HG02759 (cell line): ENCODE results near the gene ETV5.
"Not testable (repeated sequence)": the region's sequence is repeated elsewhere in the genome, so short reads cannot be mapped to it uniquely, and the experiment has no call there.

Experiments
- ATAC-seq: cut with Tn5 transposase; IDR thresholded peaks from one replicate; pipeline ENCODE4 v1.9.1; 2021; ENCODE audit warnings: mild to moderate bottlenecking, moderate library complexity; ENCODE audit not compliant: unreplicated experiment

Gene ETV5

GRCh38 chr3:186025993-186026392 lies 82.9 kb downstream of the ETV5 start:
- ATAC-seq = not testable (repeated sequence)

- ATAC-seq = no peak
These were observed 83.7 kb downstream of the ETV5 start for GRCh38 chr3:186025161-186025560.

- no peak for ATAC-seq
These were observed 84.7 kb downstream of the ETV5 start for GRCh38 chr3:186024210-186024609.

GRCh38 chr3:186022931-186023330 lies 86.0 kb downstream of the ETV5 start:
- ATAC-seq = no peak

- ATAC-seq = no peak
These were observed 87.1 kb downstream of the ETV5 start for GRCh38 chr3:186021673-186022362.

GRCh38 chr3:186021250-186021649 lies 87.6 kb downstream of the ETV5 start:
- not testable (repeated sequence) for ATAC-seq

GRCh38 chr3:186019288-186019687 lies 89.6 kb downstream of the ETV5 start:
- not testable (repeated sequence) for ATAC-seq

GRCh38 chr3:186014866-186015265 lies 94.0 kb downstream of the ETV5 start:
- no peak for ATAC-seq

- no peak for ATAC-seq
These were observed 95.6 kb downstream of the ETV5 start for GRCh38 chr3:186013312-186013711.

GRCh38 chr3:186012137-186012536 lies 96.8 kb downstream of the ETV5 start:
- no peak for ATAC-seq

- ATAC-seq = no peak
These were observed 104.2 kb downstream of the ETV5 start for GRCh38 chr3:186004671-186005070.

GRCh38 chr3:186004209-186004608 lies 104.7 kb downstream of the ETV5 start:
- no peak for ATAC-seq

- ATAC-seq = peak; percentile 54
These were observed 105.3 kb downstream of the ETV5 start for GRCh38 chr3:186003610-186004009.

GRCh38 chr3:186002884-186003472 lies 105.9 kb downstream of the ETV5 start:
- ATAC-seq = peak; percentile 43

- ATAC-seq = no peak
These were observed 107.0 kb downstream of the ETV5 start for GRCh38 chr3:186001842-186002241.

GRCh38 chr3:185999221-185999620 lies 109.7 kb downstream of the ETV5 start:
- no peak for ATAC-seq

- ATAC-seq = no peak
These were observed 110.8 kb downstream of the ETV5 start for GRCh38 chr3:185998136-185998535.

GRCh38 chr3:185997130-185997529 lies 111.8 kb downstream of the ETV5 start:
- ATAC-seq = no peak
